HG02798 (cell line): ENCODE data around the gene PUDP.
"Not testable (repeated sequence)": the region's sequence is repeated elsewhere in the genome, so short reads cannot be mapped to it uniquely, and the experiment has no call there.

Source experiments
- ATAC-seq: cut with Tn5 transposase; IDR thresholded peaks from one replicate; pipeline ENCODE4 v1.9.1; 2021; ENCODE audit warnings: mild to moderate bottlenecking; ENCODE audit not compliant: unreplicated experiment, poor library complexity

Gene PUDP

DNA sequence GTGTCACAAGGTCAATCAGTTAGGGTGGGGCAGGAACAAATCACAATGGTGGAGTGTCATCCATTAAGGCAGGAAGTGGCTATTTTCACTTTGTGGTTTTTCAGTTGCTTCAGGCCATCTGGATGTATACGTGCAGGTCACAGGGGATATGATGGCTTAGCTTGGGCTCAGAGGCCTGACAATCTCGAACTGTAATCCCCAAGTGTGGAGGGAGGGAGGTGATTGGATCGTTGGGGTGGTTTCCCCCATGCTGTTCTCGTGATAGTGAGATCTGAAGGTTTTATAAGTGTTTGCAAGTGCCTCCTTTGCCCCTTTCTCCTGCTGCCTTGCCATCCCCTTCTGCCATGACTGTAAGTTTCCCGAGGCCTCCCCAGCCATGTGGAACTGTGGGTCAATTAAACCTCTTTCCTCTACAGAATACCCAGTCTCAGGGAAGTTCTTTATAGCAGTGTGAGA is 37.1 kb downstream of the PUDP start:
- peak; percentile 56 for ATAC-seq

DNA sequence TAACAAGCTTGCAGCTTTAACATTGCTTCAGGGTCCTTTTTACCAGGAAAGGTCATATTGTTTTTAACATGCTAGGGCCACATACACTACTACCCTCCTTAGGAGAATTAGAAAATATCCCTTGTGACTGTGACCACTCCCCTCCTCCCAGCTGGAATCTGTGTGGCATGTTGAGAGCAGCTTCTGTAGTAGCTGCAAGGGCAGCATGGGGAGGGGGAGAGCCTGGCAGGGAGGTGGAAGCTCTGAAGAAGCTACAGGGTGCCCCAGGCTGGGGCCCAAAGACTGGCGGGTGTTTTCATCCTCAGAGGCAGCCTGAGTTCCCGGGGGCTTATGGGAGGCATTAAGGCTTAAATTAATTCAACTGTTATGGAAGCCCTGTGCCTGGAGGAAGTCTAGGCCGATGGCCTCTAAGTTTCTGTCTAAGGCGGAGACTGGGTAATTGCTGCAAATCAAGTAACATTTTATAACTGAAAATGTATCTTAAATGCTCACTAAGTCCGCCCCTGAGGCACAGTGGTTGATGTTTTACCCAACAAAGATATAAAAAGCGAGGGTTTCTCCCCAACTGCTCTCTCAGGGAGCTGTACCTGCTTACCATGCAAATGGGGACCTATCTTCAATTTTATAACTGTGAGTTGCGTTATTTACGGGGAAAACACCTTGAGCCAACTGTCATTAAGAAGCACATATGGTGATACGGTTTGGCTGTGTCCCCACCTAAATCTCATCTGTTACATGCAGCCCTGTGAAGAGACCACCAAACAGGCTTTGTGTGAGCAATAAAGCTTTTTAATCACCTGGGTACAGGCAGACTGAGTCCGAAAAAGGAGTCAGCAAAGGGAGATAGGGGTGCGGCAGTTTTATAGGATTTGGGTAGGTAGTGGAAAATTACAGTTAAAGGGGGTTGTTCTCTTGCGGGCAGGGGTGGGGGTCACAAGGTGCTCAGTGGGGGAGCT is 37.8 kb downstream of the PUDP start:
- peak; percentile 82 for ATAC-seq

GRCh38 chrX:7109049-7109531 is 38.9 kb downstream of the PUDP start:
- no peak for ATAC-seq

DNA sequence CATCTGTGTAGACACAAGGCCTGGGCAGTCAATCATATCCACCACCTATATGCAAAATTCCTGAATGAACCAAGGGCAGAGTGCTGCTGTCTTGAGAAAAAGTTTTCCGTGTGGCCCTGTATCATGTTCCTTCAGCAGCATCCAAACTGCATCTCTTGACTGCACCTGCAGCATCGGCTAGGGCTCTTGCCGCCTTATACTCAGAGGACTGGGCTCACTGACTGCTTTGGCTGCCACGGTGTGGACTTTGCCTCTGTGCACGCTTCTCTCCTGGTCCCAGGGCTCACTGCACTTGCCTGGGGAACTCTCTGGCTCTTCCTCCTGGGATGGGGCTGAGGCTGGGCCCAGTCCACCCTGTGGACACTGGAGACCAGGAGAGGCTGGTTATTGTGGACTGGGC is 39.9 kb downstream of the PUDP start:
- ATAC-seq: no peak

GRCh38 chrX:7106649-7107048 is 41.3 kb downstream of the PUDP start:
- ATAC-seq: no peak

DNA sequence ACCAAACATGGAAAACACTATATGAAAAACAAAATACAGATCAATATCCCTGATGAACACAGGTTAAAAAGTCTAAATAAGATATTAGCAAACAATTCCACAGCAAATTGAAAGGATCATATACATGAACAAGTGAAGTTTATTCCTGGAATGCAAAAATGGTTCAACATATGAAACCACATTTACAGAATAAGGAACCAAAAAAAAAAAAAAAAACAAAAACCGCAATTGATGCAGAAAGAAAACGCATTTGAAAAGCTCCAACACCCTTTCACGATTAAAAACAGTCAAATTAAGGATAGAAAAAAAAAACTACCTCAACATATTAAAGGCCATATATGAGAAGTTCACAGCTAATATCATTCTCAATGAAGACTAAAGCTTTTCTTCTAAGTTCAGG is 45.8 kb downstream of the PUDP start:
- ATAC-seq: no peak

GRCh38 chrX:7100022-7100421 is 47.9 kb downstream of the PUDP start:
- no peak for ATAC-seq

- ATAC-seq: not testable (repeated sequence)
These were observed 52.3 kb downstream of the PUDP start for GRCh38 chrX:7095657-7096056.

DNA sequence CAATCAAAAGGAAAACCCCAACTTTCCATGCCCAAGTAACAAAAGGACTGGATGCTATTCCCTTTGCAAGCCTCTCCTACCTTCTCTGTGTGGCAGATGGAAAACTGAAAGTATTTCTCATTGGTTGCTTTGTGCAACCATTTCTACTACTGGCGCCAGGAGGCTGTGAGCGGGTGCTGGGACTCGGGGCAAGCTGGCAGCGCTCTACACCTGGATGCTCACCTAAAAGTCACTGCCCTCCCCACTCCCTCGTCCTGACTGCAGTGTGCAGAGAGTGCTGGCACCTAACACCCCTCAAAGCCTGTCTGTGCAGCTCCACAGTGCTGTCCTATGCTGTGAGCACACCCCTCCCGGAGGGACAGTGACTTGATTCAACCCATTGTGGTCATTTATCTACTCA is 54.6 kb downstream of the PUDP start:
- ATAC-seq: no peak

DNA sequence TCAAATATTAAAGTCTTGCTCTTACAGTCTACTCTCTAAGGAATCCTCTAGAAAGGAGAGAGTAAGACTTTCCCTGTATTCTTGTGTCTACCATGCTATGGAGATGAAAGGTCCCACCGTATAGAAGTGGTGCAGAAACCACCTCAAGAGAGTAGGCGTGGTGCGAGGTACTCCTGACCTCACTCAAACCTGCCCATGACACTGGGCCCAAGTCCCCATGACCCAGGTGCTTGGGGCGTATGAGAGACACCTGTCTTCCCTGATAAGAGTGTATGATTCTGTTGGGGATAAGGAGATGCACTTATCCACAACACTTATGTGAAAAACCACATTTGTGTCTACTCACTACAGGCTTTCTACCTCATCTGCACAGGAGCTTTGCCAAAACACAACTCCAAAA is 55.4 kb downstream of the PUDP start:
- no peak for ATAC-seq

- peak; percentile 40 for ATAC-seq
These were observed 56.0 kb downstream of the PUDP start for GRCh38 chrX:7091923-7092322.

DNA sequence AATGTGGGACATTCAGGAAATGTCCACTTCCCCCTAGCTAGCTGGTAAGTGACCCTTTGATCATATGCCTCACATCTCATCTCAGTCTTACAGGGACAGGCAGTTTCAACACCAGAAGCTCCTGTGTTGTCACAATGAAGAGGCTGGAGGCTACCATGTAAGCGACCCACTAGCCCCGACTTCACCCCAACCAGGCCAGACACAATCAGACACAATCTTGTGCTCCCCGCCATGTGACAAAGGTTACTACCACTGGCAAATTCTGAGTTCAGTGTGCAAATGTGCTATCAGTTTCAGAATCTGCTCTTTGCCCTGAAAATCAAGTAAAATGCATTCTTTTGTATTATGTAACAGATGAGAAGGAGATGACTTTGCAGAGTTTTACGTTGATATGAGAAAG is 57.3 kb downstream of the PUDP start:
- no peak for ATAC-seq

DNA sequence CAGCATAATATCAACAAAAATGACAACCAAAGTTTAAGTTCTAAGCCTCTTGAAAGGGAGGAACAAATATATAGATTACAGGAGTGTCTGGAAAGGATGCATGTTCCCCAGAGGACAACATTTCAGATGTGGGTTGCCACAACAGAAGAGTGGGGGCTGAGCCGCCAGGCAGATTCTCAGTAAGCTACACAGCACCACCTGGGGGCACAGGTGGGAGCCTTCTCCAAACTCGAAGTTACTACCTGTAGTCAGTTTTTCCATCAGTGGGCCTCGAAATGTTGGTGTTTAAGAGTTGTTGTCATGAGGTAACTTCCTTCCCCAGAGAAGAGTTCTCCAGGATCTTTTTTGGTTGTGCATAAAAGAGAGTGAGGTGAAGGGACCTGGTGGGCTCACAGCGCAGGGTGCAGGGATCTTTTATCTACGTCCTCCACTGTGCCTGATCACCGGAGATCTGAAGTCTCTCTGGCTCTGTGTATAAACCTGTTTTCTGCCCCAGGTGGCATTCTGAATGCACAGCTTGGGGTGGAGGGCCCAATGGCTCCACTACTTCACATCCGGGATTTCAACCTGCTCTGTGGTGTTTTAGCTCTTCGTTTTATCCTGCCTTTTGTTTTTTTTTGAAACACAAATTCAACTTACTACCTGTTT is 58.9 kb downstream of the PUDP start:
- peak; percentile 47 for ATAC-seq

DNA sequence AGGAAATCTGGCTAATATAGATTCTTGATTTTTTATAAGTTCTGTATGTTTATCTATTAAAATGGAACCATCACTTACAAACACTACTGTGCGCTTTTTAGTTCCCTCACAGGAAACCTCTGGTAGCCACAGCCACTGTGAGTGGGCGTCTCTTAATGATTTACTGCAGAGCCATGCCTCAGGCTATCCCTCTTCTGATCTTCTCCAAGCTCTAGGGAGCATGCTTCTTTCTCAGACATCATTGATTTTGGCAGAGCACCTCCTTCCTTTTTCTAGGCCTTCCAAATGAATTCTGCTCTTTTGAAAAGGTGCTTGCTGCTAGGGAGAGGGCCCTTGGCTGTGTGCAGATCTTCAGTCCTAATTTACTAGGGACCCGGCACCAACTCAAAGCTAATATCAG is 61.6 kb downstream of the PUDP start:
- peak; percentile 33 for ATAC-seq

- ATAC-seq: no peak
These were observed 62.1 kb downstream of the PUDP start for GRCh38 chrX:7085879-7086278.

DNA sequence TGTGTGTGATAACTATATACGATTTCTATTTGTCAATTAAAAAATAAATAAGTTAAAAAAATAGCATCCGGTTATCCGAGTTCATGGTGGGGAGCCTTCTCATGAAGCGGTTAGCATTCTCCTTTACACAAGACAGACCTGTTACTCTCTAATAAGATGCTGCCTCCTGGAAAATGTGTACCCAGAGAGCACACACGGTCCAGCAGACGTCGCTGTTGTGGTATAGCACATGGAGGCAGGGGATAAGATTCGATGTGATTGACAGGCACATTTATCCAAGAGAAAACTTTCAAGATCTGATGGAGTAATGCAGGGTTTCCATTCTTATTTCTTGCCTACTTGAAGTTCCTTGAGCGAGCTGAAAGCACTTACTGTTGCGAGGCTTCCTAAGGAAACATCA is 63.1 kb downstream of the PUDP start:
- ATAC-seq: no peak

DNA sequence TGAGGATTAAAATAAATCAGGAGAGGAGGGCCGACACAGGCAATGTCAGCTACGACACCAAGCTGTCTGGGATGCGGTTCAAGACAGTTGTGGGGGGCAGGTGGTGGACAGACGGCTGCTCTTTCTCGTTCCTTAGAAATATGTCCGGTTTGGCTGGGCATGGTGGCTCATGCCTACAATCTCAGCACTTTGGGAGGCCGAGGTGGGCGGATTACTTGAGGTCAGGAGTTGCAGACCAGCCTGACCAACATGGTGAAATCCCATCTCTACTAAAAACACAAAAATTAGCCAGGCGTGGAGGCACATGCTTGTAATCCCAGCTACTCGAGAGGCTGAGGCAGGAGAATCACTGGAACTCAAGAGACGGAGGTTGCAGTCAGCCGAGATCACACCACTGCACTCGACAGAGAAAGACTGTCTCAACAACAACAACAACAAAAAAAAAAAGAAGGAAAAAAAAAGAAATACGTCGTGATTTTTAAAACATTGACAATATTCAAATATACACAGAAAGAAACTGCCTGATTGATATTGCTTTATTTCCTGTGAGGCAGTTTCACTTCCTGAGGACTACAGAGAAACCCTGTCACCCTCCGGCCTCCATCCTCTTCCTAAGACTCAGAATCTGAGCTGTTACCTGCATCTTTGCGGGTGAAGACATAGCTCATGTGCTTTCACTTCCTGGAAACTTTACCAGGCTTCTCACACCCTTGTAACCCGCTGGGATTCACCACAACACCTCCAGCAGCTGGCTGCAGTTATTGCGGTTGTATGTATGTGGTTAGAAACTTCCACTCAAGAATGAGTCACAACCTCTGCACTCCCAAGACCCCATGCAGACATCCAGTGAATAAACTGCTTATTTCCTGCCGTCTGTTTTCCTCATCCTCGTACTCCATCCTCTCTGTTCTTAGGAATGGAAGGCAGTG is 64.2 kb downstream of the PUDP start:
- ATAC-seq: peak; percentile 87

DNA sequence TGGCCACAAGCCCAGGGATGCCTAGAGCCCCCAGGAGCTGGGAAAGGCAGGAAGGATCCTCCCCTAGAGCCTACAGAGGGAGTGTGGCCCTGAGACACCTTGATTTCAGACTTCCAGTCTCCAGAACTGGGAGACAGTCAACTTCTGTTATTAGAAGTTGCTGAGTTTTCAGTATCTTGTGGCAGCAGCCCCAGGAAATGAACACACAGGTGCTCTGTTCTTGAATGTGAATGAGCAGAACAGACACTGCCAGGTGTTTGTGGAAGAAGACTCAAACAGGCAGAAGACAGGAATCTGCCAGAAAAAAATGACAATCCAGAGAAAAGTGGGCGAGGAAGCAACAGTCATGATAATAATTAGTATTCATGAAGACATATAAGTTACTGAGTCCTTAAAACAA is 64.9 kb downstream of the PUDP start:
- ATAC-seq: no peak

GRCh38 chrX:7082556-7082955 is 65.4 kb downstream of the PUDP start:
- ATAC-seq: no peak
